Measurements from ENCODE around the gene TTLL5. TPM values are rescaled to one million over a fixed set of nuclear protein-coding genes. Genes with fewer than 3 reads are reported as not detected.

TTLL5 gene
- polyA plus RNA-seq, 3 donors = 4.2 to 7.2 (median 4.7) TPM

DNA sequence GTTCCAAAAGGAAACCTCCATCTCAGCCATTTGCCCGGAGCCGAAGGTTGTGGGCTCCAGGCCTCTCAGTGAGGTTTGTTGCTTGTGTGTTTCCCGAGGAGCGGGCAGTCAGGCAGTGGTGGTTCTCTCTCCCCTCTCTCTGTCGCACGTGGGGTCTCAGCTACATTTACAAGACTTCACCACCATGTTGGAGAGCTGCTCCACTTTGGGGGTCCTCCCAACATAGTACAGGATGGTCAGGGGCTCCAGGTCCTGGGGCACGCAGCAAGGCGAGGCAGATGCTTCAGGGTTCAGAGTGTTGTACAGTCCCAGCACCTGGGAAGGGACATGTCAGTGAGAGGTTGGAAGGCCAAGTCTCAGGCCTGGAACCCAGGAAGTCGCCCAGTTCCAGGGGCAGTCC, 298.0 kb downstream of the TTLL5 start:
- Mint-ChIP-seq H3K4me1 (no peaks in the 10 kb centered on the region), H3K4me3 (no peak overlapping the region), H3K27me3 (ENCODE audit: low read depth in 3 of 3) (peaks cover 0 to 2% (median 0%) of the 10 kb centered on the region in 3 donors), H3K27ac (peak overlapping the region in 1 of 7 donors; percentile 41), H3K36me3 (peaks cover 3 to 9% of the 10 kb centered on the region in 2 donors), H3K9me3 (no peaks in the 10 kb centered on the region)
- no peak for DNase-seq
- no peaks in the 10 kb centered on the region for H3K9me3 ChIP-seq (replicated peaks in 1 of 2; ENCODE audit: control insufficient read depth in 1 of 2, insufficient read depth in 1 of 2, low read length in 2 of 2)
- 97% methylated on average over 5 of the region's 9 CpGs for WGBS (ENCODE audit: insufficient coverage)
- intact Hi-C loops (cut with micrococcal nuclease) = no loop called here
- no peaks in the 10 kb centered on the region for H3K79me2 ChIP-seq (ENCODE audit: insufficient read depth, low read length)
- no peaks in the 10 kb centered on the region for H3K27me3 ChIP-seq (ENCODE audit: control insufficient read depth in 2 of 2, insufficient read depth in 2 of 2, low read length in 2 of 2)
- no peaks in the 10 kb centered on the region for H4K20me1 ChIP-seq (ENCODE audit: insufficient read depth, low read length)
- no peak overlapping the region for H3K4me2 ChIP-seq (replicated peaks; ENCODE audit: extremely low read depth, low read length, poor library complexity, severe bottlenecking)
- no peak for TF ChIP-seq CTCF (IDR thresholded peaks at IDR 0.05)
- H2AFZ ChIP-seq (ENCODE audit: insufficient read depth, low read depth, low read length, poor library complexity, severe bottlenecking) = no peak overlapping the region
- no peak overlapping the region for H3K4me3 ChIP-seq (replicated peaks in 1 of 3; ENCODE audit: low read depth in 2 of 3, low read length in 3 of 3)
- no peaks in the 10 kb centered on the region for H3K36me3 ChIP-seq (replicated peaks in 1 of 2; ENCODE audit: control insufficient read depth in 1 of 2, insufficient read depth in 2 of 2, low read length in 2 of 2)
- H3K9ac ChIP-seq (ENCODE audit: insufficient read depth, low read length, poor library complexity, severe bottlenecking) = no peak overlapping the region
- no peak overlapping the region for H3K27ac ChIP-seq (ENCODE audit: low read depth in 1 of 2, low read length in 2 of 2)
- H3K4me1 ChIP-seq (ENCODE audit: control insufficient read depth in 1 of 2, insufficient read depth in 2 of 2, low read length in 2 of 2) = no peaks in the 10 kb centered on the region

- Histone ChIP-seq H4K20me1 (ENCODE audit: insufficient read depth, low read length) (no peaks in the 10 kb centered on the region), H3K27me3 (ENCODE audit: control insufficient read depth in 2 of 2, insufficient read depth in 2 of 2, low read length in 2 of 2) (no peaks in the 10 kb centered on the region), H3K4me3 (replicated peaks in 1 of 3; ENCODE audit: low read depth in 2 of 3, low read length in 3 of 3) (no peak overlapping the region), H3K79me2 (ENCODE audit: insufficient read depth, low read length) (no peaks in the 10 kb centered on the region), H3K4me1 (ENCODE audit: control insufficient read depth in 1 of 2, insufficient read depth in 2 of 2, low read length in 2 of 2) (no peaks in the 10 kb centered on the region), H3K9me3 (replicated peaks in 1 of 2; ENCODE audit: control insufficient read depth in 1 of 2, insufficient read depth in 1 of 2, low read length in 2 of 2) (no peaks in the 10 kb centered on the region), H3K9ac (ENCODE audit: insufficient read depth, low read length, poor library complexity, severe bottlenecking) (no peak overlapping the region), H3K36me3 (replicated peaks in 1 of 2; ENCODE audit: control insufficient read depth in 1 of 2, insufficient read depth in 2 of 2, low read length in 2 of 2) (no peaks in the 10 kb centered on the region), H2AFZ (ENCODE audit: insufficient read depth, low read depth, low read length, poor library complexity, severe bottlenecking) (no peak overlapping the region), H3K27ac (ENCODE audit: low read depth in 1 of 2, low read length in 2 of 2) (no peak overlapping the region), H3K4me2 (replicated peaks; ENCODE audit: extremely low read depth, low read length, poor library complexity, severe bottlenecking) (no peak overlapping the region)
- no peak for TF ChIP-seq CTCF (IDR thresholded peaks at IDR 0.05)
- Mint-ChIP-seq H3K4me3 (no peak overlapping the region), H3K4me1 (no peaks in the 10 kb centered on the region), H3K27ac (no peak overlapping the region), H3K36me3 (peaks cover 0 to 2% of the 10 kb centered on the region in 2 donors), H3K9me3 (no peaks in the 10 kb centered on the region), H3K27me3 (ENCODE audit: low read depth in 3 of 3) (peaks cover 0 to 2% (median 0%) of the 10 kb centered on the region in 3 donors)
- 96% methylated on average over 4 of the region's 6 CpGs for WGBS (ENCODE audit: insufficient coverage)
- DNase-seq = no peak
- intact Hi-C loops (cut with micrococcal nuclease) = no loop called here
Observed at GRCh38 chr14:75960231-75960630, 299.2 kb downstream of the TTLL5 start.

Data from CD14-positive monocyte (primary cell).